Calu3 (cell line): ENCODE results near the gene MACROD2. TPM values are rescaled to one million over a fixed set of nuclear protein-coding genes. Genes with fewer than 3 reads are reported as not detected.

Source experiments
- BruUV-seq: library from RNA; stranded (reverse); fragments of 400-500 nt; replicated peaks from 2 replicates; lab custom pipeline; 2021; lab: Mats Ljungman, UMichigan
- CTCF ChIA-PET: fragments of 300-600 bp; sonication (Branson Sonifier 250); formaldehyde crosslinking; loops from one replicate; lab custom pipeline; 2022; ENCODE audit warnings: antibody characterized with exemption; lab: Charles Lee
- DNase-seq: peaks from one replicate; pipeline ENCODE4 v3.0.0; 2022
- H3K27ac Mint-ChIP-seq: one replicate; pipeline ENCODE4 v1.8.0; 2022; ENCODE audit warnings: mixed read lengths; ENCODE audit not compliant: unreplicated experiment
- H3K27me3 Mint-ChIP-seq: one replicate; pipeline ENCODE4 v1.8.0; 2022; ENCODE audit warnings: mixed read lengths; ENCODE audit not compliant: unreplicated experiment
- H3K36me3 Mint-ChIP-seq: one replicate; pipeline ENCODE4 v1.8.0; 2022; ENCODE audit warnings: mild to moderate bottlenecking, moderate library complexity, mixed read lengths; ENCODE audit not compliant: insufficient read depth, unreplicated experiment
- H3K4me1 Mint-ChIP-seq: one replicate; pipeline ENCODE4 v1.8.0; 2022; ENCODE audit warnings: mild to moderate bottlenecking, low read depth, mixed read lengths; ENCODE audit not compliant: unreplicated experiment
- H3K4me3 Mint-ChIP-seq: one replicate; pipeline ENCODE4 v1.8.0; 2022; ENCODE audit warnings: mild to moderate bottlenecking, low read depth, moderate library complexity, mixed read lengths; ENCODE audit not compliant: unreplicated experiment
- H3K9me3 Mint-ChIP-seq: one replicate; pipeline ENCODE4 v1.8.0; 2022; ENCODE audit warnings: low read depth, mixed read lengths; ENCODE audit not compliant: unreplicated experiment
- intact Hi-C: fragments of 100-400 bp; cut with micrococcal nuclease; formaldehyde crosslinking; loops from one replicate; pipeline ENCODE4 v1.10.0; 2022; ENCODE audit not compliant: unreplicated experiment
- total RNA-seq: library from RNA; stranded (reverse); gene quantifications from 2 replicates; pipeline ENCODE4 v1.2.3, GENCODE V29; 2022
- TF ChIP-seq, protein P1 (sequence below): fragments of 200-600 bp; IDR thresholded peaks from one replicate; pipeline ENCODE4 v1.8.0; 2022; ENCODE audit warnings: antibody characterized with exemption; ENCODE audit not compliant: unreplicated experiment

MACROD2 gene
- total RNA-seq, 1 experiment from 2014 or later = 29.4 TPM

DNA sequence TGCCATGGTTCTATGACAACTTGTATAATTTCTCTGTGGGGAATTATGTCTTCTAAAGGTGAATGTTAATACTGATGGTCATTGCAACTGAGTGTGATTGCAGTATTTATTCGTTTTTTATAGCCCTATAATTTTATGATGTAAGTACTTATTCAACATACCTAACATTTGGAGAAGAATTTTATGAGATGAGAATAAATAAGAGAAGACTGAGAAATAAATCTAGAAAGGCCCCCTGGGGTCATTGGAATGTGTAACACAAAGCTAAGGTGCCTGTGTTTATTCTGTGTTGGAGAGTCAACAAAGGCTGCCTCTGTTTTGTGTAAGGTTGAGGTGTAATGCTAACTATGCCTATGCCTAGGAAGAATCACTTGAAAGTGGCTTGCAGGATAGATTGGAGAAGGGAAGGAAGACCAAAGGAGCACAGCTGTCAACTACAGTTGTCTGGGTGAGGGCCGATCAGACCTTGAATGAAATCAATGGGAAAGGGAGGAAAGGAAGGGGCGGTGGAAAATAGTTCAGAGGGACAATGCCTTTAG is 1501.3 kb downstream of the MACROD2 start:
- BruUV-seq = no TSS peak
- CTCF ChIA-PET = no interaction called here
- TF ChIP-seq, protein P1, sequence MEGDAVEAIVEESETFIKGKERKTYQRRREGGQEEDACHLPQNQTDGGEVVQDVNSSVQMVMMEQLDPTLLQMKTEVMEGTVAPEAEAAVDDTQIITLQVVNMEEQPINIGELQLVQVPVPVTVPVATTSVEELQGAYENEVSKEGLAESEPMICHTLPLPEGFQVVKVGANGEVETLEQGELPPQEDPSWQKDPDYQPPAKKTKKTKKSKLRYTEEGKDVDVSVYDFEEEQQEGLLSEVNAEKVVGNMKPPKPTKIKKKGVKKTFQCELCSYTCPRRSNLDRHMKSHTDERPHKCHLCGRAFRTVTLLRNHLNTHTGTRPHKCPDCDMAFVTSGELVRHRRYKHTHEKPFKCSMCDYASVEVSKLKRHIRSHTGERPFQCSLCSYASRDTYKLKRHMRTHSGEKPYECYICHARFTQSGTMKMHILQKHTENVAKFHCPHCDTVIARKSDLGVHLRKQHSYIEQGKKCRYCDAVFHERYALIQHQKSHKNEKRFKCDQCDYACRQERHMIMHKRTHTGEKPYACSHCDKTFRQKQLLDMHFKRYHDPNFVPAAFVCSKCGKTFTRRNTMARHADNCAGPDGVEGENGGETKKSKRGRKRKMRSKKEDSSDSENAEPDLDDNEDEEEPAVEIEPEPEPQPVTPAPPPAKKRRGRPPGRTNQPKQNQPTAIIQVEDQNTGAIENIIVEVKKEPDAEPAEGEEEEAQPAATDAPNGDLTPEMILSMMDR = no peak
- H3K27me3 Mint-ChIP-seq = peaks cover 14% of the 10 kb centered on the region
- DNase-seq = no peak
- no peak overlapping the region for H3K4me3 Mint-ChIP-seq
- H3K4me1 Mint-ChIP-seq = no peaks in the 10 kb centered on the region
- H3K36me3 Mint-ChIP-seq = no peaks in the 10 kb centered on the region
- H3K27ac Mint-ChIP-seq = no peak overlapping the region
- intact Hi-C loops = loop anchor here (10.0 kb wide), 1 partner anchor 978 kb away; no protein-coding TSS in a partner anchor
- H3K9me3 Mint-ChIP-seq = peaks cover 2% of the 10 kb centered on the region

GRCh38 chr20:15498926-15499325 is 1503.6 kb downstream of the MACROD2 start:
- Mint-ChIP-seq H3K4me3 (no peak overlapping the region), H3K4me1 (no peaks in the 10 kb centered on the region), H3K27ac (no peak overlapping the region), H3K36me3 (no peaks in the 10 kb centered on the region), H3K27me3 (peaks cover 14% of the 10 kb centered on the region), H3K9me3 (peaks cover 2% of the 10 kb centered on the region)
- intact Hi-C loops = loop anchor here (10.0 kb wide), 1 partner anchor 976 kb away; no protein-coding TSS in a partner anchor
- TF ChIP-seq, protein P1 = no peak
- DNase-seq = no peak
- no TSS peak for BruUV-seq
- CTCF ChIA-PET = no interaction called here

DNA sequence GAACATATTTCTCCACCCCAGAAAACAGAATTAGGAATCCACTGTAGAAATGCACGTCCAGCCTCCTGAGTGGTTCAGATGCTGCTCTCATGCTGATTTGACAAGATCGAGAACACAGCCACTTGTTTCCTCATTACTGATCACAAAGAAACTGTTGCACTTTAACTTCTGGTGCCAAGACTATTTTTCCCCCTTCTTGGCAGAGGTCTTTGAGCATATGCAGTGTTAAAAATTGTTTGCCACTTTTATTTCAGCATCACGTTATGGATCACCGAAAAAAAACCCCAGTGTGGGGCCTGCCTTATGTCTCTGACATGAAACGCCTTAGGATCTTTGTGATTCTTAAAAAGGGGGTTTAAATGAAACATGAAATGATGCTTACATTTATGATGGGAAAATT is 1511.0 kb downstream of the MACROD2 start:
- no peaks in the 10 kb centered on the region for H3K9me3 Mint-ChIP-seq
- CTCF ChIA-PET = no interaction called here
- TF ChIP-seq, protein P1 = no peak
- no peak overlapping the region for H3K27ac Mint-ChIP-seq
- intact Hi-C loops = no loop called here
- H3K4me1 Mint-ChIP-seq = no peaks in the 10 kb centered on the region
- no TSS peak for BruUV-seq
- no peak for DNase-seq
- no peaks in the 10 kb centered on the region for H3K27me3 Mint-ChIP-seq
- H3K36me3 Mint-ChIP-seq = no peaks in the 10 kb centered on the region
- H3K4me3 Mint-ChIP-seq = no peak overlapping the region

DNA sequence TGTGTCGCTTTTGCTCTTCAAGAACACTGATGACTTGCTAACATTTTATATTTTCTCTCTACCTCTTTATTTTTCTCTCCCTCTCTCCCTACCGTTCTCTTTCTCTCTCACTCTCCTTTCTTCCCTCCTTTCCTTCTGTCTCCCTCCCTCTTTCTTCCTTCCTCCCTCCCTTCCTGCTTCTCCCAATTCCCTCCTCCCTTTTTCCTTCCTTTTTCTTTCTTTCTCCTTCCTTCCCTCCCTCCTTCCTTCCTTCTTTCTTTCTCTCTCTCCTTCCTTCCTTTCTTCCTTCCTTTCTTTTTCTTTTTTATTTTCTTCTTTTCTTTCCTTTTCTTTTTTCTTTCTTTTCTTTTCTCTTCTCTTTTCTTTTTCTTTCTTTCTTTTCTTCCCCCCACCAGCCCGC is 1511.8 kb downstream of the MACROD2 start:
- Mint-ChIP-seq H3K36me3 (no peaks in the 10 kb centered on the region), H3K9me3 (no peaks in the 10 kb centered on the region), H3K4me1 (no peaks in the 10 kb centered on the region), H3K27ac (no peak overlapping the region), H3K27me3 (no peaks in the 10 kb centered on the region), H3K4me3 (no peak overlapping the region)
- no TSS peak for BruUV-seq
- TF ChIP-seq, protein P1 = no peak
- intact Hi-C loops = no loop called here
- no peak for DNase-seq
- CTCF ChIA-PET = no interaction called here
